ENCODE results near the gene C2CD4D.

GRCh38 chr1:151803164-151803563 lies 36.5 kb downstream of the C2CD4D start:
- TF ChIP-seq CTCF (IDR thresholded peaks at IDR 0.05) = no peak
- TF ChIP-seq POLR2A (IDR thresholded peaks at IDR 0.05) = no peak

Measured in tibial nerve (tissue), 3 donors.